NCI-H345 treated with DMSO at 0.1 percent for 48 hours (cell line): ENCODE results near the gene MS4A2.
"Not testable (repeated sequence)": the region's sequence is repeated elsewhere in the genome, so short reads cannot be mapped to it uniquely, and the experiment has no call there.

Experiments used
- DNase-seq: peaks from one replicate; lab custom pipeline; 2025; ENCODE audit not compliant: unreplicated experiment; lab: John Stamatoyannopoulos, UW

Gene MS4A2

GRCh38 chr11:60088364-60088763 is at the start of gene MS4A2:
Gene MS4A2, plus strand, starts transcription at chr11:60088664. Its CDS starts 102 bp downstream, at chr11:60088766.
- DNase-seq: no peak

GRCh38 chr11:60040109-60040508 is 48.4 kb upstream of the MS4A2 start, which contains the start of gene OOSP2:
Gene OOSP2, plus strand, starts transcription at chr11:60040409. Its CDS starts 51 bp downstream, at chr11:60040460.
- DNase-seq: no peak

GRCh38 chr11:60050422-60050821 is 38.0 kb upstream of the MS4A2 start:
- not testable (repeated sequence) for DNase-seq

- DNase-seq: not testable (repeated sequence)
Measured at GRCh38 chr11:60050839-60051238, 37.6 kb upstream of the MS4A2 start.

DNA sequence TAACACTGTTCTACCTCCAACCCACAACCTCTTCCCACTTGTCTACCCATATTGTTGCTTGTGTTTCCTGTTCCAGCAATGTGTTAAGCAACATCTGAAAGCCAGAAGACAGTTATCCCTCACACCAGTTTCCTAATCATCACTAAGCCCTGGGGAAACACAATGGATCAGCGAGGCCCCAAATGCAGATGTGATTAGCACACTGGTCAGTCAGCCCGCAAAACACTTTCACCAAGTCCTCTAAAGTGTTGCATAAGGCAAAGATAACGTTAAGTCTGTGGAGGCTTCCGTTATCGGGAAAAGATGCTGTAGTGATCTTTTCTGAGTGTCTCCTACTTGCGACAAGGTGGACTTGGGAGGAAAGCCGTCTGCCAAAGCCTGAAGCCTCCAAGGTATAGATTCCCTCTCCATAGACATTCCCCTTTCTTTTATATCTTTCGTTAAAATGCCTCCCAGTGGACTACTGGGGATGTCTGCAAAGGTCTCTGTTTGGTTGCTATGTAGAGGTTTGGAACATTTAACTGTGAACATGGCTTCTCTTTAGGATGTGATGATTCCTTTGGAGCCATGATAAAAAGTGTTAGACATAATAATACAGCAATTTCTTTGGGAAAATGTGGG is 32.0 kb upstream of the MS4A2 start, which contains the start of gene MS4A3:
Gene MS4A3 (plus strand): TSS at position 317 of the 621 bp plus-strand sequence. CDS start 4,496 bp downstream, outside the sequence.
- DNase-seq: no peak

- no peak for DNase-seq
Measured at GRCh38 chr11:60059052-60059451, 29.4 kb upstream of the MS4A2 start.

DNA sequence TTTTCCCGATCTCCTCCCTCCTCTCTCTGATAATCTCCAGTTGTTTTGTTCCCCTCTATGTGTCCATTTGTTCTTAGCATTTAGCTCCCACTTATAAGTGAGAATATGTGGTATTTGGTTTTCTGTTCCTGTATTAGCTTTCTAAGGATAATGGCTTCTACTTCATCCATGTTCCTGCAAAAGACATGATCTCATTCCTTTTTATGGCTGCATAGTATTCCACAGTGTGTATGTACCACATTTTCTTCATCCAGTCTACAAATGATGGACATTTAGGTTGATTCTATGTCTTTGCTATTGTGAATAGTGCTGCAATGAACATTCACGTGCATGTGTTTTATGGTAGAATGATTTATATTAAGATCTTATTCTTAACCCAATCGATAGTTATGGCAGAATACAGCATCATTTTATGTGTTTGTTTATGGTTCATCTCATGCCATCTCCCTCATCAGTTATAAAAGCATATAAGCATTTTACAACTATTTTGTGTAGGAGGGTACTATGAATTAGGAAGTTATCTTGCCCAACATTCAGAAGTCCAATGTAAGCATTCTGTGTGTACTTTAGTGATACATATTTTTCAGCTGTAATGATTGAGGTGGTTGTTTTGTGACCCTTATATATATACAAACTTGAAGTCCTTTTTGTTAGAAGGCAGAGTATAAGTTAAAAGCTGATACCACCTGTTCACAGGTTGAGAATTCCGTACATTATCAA is 28.8 kb upstream of the MS4A2 start:
- DNase-seq: no peak

DNA sequence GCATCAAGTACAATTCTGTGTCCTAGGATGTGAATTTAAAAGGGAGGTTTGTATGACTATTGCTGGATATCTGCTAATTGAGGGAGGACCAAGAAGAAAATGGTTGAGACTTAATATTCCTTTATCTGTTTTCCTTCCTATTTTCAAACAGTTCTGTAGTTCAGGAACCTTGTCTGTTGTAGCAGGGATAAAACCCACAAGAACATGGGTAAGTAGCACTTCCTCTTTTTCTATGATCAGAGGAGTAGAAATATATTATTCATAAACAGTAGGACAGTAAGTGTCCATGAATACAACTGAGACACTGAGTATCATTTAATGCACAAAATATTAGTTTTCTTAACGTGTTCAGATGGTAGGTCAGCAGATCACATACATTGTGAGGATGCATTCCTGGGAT is 24.4 kb upstream of the MS4A2 start:
- no peak for DNase-seq

- no peak for DNase-seq
Measured at GRCh38 chr11:60065801-60066200, 22.7 kb upstream of the MS4A2 start.

DNA sequence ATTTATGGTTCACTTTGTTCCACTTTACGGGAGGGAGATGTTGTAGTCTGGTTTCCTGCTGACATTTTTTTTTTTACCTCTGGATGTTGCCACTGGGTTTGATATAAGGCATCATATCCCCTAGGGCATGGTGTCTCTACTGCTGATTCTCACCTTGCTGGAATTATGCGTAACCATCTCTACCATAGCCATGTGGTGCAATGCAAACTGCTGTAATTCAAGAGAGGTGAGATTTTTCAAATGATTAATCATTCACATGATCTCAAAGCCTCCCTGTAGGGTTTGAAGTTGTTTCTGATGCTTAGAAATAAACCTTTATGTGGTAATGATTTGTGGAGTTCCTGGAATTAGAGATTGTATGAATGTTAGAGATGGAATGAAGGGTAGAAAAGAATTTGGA is 19.0 kb upstream of the MS4A2 start:
- DNase-seq: no peak

GRCh38 chr11:60071644-60072043 is 16.8 kb upstream of the MS4A2 start:
- not testable (repeated sequence) for DNase-seq

DNA sequence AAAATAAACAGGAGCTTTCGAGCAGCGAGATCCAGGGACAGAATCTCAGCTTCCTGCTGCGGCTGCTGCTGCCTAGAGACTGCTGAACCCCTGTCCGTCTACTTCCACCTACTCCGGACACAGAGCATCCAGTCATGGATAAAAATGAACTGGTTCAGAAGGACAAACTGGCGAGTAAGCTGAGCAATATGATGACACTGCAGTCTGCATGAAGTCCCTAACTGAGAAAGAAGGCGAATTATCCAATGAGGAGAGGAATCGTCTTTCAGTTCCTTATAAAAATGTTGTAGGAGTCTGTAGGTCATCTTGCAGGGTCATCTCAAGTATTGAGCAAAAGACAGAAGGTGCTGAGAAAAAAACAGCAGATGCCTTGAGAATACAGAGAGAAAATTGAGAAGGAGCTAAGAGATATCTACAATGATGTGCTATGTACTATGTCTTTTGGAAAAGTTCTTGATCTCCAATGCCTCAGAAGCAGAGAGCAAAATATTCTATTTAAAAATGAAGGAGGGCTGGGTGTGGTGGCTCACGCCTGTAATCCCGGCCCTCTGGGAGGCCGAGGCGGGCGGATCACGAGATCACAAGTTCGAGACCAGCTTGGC is 11.1 kb upstream of the MS4A2 start:
- DNase-seq: no peak

DNA sequence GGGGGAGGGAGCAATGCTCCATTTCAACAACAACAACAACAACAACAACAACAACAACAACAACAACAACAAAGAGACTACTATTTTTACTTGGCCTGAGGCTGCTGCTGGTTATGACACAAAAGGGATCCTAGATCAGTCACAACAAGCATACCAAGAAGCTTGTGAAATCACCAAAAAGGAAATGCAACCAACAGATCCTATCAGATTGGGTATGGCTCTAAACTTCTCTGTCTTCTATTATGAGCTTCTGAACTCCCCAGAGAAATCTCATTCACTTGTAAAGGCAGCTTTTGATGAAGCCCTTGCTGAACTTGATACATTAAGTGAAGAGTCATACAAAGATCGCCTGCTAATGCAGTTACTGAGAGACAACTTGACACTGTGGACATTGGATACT is 10.5 kb upstream of the MS4A2 start:
- DNase-seq: no peak

GRCh38 chr11:60078745-60079144 is 9.7 kb upstream of the MS4A2 start:
- no peak for DNase-seq

GRCh38 chr11:60080535-60080934 is 7.9 kb upstream of the MS4A2 start:
- no peak for DNase-seq

DNA sequence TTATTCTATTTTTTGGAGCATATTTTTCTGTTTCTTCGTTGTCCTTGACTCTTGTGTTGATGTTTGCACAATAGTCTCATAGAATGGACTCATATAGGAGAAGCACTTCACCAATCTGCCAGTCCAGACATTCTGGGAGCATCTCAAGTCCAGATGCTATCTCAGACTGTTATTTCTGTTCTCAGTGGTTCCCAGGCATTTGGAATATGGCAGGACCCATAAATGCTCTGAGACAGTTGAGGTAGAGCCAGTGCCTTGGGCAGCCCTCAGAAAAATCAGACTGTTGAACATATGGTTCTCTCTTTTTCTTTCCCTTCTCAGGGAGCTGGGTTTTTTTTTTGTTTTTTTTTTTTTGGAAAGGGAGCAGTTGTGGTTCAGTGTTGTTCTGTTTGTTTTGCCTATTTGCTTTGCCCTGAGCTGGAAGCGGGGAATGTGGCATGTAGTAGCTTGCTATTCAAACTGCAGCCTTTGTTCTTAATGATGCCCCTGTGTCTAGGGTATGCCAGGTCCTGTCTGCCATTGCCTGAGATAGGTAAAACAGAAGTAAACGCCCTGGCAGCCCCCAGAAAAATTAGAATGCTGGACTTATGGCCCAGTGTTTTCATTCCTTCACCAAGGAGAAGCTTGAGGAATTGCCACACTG is 3.7 kb upstream of the MS4A2 start:
- DNase-seq: no peak

- no peak for DNase-seq
Measured at GRCh38 chr11:60085909-60086308, 2.6 kb upstream of the MS4A2 start.

DNA sequence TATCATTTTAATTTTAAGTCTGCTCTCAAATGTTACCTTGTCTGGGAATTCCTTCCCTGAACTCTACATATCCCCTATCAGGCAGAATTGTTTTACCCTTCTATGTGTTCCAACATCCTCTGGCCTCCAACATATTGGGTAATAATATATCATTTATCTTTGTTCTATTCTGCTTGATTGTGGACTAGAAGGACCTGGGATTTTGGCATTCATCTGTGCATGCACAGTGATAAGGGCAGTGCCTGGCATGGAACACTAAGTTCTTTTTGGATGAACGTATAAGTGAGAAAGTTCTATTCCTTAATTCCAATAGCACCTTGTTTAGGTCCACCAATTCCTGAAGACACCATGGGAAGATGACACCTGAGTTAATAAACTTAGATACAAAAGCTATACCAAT is 1.2 kb upstream of the MS4A2 start:
- DNase-seq: no peak

GRCh38 chr11:60095477-60096120 is 7.1 kb downstream of the MS4A2 start:
- DNase-seq: no peak

DNA sequence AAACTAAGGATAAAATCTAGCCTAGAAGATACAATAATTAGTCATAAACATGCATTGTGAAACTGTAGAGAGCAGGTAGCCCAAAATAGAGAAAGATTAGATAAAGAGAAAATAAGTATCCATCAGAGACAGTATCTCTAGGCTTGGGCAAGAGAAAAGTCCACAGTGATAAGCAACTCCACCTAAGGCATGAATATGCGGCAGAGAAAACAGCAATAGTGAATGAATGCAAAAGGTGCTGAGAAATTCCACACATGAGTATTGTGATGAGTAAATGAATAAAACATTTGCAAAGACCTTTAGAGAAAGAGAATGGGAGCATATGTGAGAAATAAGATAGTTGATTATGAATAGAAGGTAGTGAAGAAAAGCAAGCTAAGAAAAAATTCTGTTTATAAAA is 8.7 kb downstream of the MS4A2 start:
- DNase-seq: no peak

DNA sequence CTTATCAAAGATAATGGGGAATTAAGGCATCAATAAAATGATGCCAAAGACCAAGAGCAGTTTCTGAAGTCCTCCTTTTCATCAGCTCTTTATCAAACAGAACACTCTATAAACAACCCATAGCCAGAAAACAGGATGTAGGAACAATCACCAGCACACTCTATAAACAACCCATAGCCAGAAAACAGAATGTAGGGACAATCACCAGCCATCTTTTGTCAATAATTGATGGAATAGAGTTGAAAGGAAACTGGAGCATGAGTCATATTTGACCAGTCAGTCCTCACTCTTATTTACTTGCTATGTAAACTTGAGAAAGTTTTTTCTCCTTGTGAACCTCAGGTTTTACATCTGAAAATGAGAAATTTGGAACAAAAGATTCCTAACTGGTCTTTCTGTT is 10.0 kb downstream of the MS4A2 start:
- no peak for DNase-seq
